NCI-H748 (cell line): ENCODE data around the gene BPIFA2.
"Not testable (repeated sequence)": the region's sequence is repeated elsewhere in the genome, so short reads cannot be mapped to it uniquely, and the experiment has no call there.

ENCODE experiments used
- DNase-seq: peaks from one replicate; lab custom pipeline; 2025; ENCODE audit not compliant: unreplicated experiment; lab: John Stamatoyannopoulos, UW

BPIFA2 gene

DNA sequence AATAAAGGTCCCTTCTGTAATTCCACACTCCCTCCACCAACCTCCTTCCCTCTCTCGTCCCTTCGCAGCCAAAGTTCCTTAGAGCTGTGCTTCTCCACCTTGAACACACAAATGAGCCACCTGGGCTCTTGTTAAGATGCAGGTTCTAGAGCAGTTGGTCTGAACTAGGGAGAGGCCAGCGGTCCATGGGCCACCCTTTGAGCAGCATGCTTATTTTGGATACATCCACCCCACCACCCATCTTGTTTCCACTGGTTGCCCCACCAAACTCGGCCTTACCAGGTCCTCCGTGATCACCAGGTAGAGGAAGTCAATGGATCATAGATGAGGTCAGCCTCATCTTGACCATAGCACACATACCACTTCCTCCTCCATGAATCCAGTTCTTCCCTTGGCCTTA is 7.3 kb upstream of the BPIFA2 start:
- DNase-seq: no peak

DNA sequence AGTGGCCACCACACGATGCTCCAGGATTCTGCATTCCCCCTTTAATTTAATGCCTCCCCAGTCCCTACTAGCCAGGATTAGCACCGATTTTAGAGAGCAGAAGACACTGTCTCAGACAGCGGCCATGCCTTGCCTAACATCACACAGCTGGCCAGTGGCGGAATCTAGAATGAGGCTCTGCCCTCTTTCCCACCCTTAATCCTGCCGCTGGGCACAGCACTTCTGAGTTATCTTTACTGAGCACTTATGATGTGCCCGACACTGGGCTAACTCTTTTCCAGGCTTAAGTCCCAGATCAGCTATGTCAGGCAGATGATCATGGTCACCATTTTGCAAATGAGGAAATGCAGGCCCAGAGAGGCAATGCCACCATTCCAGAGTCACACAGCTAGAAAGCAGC is 5.6 kb upstream of the BPIFA2 start:
- no peak for DNase-seq

DNA sequence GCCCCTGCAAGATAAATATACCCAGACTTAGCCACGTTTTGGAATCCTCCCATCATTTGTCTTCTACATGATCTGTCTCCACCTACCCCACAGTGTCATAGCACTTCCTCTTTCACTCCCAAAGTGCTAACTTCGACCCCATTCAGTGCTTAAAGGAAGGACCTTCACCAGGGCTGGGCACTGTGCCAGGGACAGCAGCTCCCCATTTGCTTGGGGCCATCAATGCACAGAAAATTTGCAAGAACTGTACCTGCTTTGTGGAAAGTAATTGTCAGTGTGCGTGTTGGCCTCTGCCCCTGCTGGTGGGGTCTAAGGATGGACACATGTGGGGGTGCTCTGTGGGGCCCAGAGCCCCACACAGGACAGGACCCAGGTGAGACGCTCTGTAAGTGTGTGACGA is 5.2 kb upstream of the BPIFA2 start:
- DNase-seq: no peak

DNA sequence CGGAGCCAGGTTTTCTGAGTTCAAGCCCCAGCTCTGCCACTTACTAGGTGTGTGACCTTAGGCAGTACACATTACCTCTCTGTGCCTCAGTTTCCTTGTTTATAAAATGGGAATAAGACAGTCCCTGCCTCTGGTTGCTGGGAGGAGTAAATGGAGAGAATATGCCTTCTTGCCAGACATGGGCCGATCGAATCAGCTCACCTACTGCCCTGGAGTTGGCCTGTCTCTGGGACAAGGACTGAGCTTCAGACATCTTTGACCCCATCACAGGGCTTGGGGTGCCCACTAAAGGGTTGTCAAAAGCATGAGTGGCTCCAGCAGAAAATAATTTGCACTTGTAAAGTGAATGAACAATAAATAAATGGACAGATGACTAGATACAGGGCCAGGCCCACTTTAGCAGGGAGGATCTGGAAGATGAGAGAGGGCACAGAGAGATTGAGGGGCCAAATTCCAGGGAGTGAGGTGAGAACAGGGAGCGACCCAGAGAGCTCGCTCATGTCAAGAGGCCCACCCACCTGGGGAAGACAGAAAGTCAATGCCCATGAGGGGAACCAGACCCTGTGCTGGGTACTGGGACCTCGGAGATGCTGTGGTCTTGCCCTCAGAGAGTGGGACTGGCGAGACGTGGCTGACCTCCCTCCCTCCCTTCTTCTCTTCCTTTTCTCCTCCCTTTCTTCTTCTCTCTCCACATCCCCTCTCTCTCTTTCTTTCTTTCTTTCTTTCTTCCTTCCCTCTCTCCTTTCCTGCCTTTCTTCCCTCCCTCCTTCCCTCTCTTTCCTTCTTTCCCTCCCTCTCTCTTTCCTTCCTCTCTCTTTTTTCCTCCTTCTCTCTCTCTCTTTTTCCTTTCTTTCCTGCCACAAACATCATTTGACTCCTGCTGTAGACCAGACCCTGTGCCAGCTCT is 3.9 kb upstream of the BPIFA2 start:
- no peak for DNase-seq

DNA sequence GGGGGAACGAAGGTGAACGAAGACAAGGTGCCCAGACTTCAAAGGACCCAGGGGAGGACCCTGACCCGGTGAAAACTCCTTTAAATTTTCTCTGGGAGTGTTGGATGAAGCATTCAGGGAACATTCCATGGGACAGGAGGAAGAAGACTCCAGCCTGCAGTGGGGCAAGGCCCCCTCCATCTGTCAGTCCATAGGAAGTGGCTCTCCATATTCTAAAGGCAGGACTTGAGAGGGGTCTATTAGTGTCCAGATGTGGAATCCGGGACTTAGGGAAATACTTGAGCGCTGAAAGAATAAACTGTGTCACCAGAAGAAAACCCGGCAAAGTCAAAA is 3.2 kb upstream of the BPIFA2 start:
- no peak for DNase-seq

DNA sequence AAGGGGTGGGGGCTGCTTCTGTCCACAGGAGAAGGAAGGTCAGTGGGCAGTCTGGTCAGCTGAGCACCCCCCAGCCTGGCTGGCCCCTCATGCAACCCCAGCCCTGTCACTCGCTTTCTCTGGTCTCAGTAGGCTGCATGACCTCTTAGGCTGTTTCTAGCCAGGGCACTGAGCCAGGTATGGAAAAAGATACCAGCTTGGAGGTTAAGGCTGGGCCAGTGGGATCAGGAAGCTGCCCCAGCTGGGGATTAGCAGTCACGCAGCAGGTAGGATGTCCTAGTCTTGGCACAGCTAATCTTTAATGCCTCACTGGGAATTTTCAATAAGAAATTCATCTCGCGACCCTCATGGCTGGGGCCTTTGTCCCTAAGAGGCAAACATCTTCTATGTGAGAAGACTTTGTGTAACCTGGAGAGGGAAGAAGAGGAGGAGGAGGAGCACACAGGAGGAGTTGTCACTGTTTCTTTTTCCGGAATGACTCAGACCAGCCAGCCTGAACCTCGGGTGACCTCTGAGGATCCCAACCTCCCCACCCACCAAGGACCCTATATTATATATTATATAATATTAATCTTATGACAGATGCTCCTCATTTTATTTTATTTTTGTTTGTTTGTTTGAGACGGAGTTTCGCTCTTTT is 2.4 kb upstream of the BPIFA2 start:
- no peak for DNase-seq

DNA sequence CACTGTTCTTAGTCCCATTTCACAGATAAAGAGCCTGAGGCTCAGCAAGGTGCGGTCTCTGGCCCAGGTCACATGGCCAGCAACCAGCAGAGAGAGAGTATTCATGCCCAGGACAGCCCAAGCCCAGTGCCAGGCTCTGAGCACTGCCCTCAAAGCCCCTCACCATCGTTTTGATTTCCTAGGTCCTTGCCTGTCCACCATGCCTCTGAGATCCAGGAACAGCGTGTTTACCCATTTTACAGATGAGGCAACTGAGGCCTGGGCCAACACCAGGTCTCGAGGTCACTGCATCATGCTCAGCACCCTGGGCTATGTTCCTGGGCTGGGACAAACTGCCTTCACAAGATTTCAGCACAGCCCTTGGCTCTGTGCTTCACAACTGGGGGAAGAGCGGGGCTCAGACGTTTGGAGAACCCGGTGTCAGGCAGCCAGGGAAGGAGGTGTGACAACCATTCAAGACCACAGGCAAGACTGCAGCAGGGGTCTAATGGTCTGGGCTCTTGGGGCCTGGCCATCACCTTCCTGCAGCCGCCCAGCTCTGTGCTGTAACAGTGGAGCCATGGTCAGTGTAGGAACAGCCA is 1.3 kb upstream of the BPIFA2 start:
- no peak for DNase-seq

DNA sequence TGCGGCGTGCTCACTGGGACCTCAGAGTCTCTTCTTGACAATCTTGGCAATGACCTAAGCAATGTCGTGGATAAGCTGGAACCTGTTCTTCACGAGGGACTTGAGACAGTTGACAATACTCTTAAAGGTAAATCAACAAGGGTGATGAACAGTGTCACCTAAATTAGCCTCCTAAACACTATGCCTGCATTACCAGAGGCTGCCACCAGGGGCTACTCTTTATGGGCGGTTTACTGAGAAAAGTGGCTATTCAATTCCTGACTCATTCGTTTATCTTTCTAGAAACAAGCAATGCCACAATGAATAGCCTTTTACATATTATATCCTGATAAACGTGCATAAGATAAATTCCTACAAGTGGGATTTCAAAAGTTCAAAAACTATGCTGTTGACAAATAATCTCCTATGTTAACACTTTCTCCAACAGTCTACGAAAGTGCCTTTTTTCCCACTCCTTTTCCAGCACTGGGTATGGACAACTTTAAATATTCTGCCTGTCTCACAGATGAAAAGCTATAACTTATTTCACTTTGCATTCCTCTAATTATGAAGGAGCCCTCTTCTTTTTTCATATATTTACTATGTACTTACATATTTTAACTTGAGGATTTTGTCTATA is 1.3 kb downstream of the BPIFA2 start:
- no peak for DNase-seq

DNA sequence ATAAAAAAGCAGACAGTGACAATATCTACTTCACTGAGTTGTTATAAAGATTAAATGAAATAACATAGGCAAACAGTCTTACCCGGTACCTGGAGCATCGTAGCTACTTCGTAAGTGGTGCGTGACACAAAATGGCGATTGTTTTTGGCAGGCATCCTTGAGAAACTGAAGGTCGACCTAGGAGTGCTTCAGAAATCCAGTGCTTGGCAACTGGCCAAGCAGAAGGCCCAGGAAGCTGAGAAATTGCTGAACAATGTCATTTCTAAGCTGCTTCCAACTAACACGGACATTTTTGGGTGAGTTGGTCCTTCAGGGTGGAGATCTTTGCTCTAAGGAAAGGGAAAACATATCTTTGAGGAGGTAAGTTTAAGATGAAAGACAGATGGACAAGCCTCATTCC is 4.8 kb downstream of the BPIFA2 start:
- DNase-seq: no peak

DNA sequence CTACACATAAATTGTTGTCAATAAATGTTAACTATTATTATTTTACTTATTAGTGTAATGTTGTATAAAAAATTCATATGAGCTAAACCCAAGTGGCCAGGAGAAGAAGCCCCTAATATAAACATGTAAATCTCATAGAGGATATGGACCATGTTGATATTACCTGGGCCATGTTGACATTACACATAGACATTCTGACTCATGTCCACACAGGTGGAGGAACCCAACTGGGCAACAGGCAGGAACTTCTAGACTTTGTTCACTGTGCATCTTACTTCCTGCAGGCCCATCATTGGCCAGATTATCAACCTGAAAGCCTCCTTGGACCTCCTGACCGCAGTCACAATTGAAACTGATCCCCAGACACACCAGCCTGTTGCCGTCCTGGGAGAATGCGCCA is 7.2 kb downstream of the BPIFA2 start:
- no peak for DNase-seq

DNA sequence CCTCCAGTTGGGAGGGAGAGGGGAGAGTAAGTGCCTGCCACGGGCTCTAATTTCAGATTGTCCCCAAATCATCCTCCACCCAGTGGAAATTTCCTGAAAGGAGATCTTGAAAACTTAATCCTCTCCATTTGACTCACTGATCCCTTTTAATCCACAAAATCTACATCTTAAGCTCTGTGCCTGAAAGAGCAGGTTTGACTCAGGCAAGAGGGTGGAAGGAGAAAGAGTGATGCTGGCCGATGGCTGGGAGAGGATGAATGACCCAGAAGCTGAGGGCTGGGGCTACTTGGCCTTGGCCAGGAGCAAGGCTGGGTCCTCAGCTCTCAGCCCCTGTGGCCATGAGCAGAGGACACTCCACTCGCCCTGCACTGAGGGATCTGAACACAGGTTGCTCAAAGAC is 8.1 kb downstream of the BPIFA2 start:
- no peak for DNase-seq

DNA sequence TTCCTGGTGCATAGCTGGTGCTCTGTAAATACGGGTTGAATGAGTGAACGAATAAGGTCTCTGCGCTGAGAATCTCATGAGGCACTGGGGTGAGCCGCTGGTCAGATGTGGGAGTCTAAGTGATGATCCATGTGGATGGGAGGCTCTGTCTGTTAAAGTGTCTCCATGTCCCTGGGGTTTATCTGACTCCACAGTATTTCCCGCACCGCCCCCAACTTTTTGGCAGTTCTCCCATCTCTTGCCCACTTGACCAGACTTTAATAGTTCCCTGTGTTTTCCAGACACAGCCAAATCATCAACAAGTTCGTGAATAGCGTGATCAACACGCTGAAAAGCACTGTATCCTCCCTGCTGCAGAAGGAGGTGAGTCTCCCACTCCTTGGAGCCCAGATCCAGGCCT is 9.9 kb downstream of the BPIFA2 start:
- DNase-seq: no peak

DNA sequence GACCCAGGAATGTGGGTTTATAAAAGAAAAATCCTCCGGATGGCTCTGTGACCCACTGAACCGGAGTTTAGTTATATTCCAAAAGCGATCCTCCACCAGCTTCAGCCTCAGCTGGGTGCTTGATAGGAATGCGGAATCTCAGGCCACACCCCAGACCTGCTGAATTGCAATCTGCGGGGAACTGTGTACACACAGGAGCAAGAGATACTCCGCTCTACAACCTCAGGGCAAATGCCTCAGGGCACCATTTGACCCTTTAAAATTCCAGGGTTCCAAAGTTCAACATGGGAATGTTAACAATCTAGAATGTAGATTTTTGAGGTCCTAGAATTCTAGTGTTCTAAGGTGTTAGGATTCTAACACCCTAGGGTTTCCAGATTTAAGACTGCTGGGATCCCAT is 10.8 kb downstream of the BPIFA2 start:
- peak; percentile 21 for DNase-seq

DNA sequence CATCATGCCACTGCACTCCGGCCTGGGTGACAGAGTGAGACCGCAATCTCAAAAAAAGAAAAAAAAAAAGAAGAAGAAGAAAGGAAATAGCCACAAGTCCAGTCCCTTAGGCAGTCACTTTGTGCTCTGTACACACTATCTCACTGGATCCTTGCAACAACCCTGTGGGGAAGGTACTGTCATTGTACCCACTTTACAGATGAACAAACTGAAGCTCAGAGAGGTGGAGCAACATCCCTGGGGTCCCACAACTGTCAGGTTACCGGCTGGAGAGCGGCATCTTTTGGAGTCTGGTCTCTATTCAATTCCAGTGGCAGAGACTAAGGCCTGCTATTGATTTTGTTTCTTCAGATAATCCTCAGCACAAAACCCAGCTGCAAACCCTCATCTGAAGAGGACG is 12.2 kb downstream of the BPIFA2 start:
- no peak for DNase-seq

DNA sequence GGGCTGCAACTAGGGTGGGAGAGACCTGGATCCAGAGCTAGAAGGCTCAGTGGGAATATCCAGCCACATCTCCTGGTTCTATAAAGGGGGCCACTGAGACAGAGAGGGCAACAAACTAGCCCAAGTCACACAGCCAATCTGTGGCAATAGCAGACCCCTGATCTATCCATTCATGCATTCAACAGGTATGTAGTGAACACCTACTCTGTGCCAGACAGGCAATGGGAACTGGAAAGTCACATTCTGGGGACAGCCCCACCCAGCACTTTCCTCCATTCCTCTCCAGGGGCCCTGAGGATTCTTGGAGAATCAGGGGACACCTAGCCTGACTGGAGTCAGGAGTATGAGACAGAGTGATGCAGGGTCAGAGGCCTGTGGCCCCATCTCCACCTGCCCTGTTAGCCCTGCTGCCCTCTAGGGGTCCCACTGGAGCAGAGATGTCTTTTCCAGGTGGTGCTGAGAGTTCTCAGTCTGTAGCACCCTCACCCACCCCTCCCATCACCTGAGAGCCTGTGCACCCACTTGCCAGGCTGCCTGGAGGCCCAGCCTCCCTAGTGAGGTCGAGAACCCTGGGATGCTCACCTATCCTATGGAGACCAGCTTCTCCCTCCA is 13.6 kb downstream of the BPIFA2 start:
- no peak for DNase-seq

DNA sequence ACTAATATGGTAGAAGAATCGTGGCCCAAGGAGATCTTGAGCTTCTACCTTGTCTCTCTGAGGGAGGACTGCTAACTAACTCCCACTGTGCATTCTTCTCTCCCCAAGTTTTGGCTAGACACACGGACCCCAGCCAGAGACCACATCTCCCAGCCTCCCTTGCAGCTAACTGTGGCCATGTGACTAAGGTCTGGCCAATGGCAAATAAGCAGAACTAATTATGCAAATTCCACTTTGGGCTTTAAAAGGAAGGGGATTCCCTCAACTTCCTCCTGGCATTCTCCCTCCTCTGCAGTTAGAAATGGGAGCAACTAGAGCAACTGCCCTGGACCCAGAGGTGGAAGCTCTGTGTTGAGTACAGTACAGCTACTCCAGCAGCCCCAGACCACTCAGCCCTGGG is 15.4 kb downstream of the BPIFA2 start:
- no peak for DNase-seq

DNA sequence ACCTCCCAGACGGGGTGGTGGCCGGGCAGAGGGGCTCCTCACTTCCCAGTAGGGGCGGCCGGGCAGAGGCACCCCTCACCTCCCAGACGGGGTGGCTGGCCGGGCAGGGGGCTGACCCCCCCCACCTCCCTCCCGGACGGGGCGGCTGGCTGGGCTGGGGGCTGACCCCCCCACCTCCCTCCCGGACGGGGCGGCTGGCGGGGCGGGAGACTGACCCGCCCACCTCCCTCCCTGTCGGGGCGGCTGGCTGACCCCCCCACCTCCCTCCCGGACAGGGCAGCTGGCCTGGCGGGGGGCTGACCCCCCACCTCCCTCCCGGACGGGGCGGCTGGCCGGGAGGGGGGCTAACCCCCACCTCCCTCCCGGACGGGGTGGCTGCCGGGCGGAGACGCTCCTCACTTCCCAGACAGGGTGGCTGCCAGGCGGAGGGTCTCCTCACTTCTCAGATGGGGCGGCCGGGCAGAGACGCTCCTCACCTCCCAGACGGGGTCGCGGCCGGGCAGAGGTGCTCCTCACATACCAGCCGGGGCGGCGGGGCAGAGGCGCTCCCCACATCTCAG is 17.2 kb downstream of the BPIFA2 start:
- DNase-seq: not testable (repeated sequence)

DNA sequence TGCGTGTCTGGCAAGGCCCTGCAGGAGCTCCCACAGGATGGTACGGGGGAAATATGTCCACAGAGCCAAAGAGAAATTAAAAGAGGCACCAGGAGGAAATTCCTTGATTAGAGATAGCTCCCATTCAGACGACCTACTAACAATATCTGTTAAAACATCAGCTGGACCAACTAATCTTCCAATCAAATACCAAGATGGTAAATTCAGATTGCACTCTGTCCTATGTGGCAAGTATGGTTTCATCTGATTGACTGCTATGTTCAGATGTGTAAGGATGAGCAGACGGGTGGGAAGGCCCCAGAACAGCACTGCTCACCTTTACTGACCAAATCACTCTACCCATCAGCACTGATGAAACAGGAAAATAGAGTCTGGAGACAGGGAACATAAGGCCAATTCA is 19.5 kb downstream of the BPIFA2 start:
- no peak for DNase-seq

DNA sequence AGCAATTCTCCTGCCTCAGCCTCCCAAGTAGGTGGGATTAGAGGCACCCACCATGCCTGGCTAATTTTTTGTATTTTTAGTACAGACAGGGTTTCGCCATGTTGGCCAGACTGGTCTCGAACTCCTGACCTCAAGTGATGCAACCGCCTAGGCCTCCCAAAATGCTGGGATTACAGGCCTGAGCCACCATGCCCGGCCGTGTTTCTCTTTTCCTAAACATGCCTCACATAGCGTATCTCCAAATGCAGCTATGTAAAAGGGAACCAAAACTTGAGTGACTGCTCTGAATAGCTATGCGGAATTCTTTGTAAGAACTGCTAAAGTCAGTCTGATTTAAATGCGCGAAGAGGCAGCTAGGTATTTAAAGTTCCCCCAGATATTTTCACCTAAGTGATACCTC is 20.5 kb downstream of the BPIFA2 start:
- DNase-seq: no peak

DNA sequence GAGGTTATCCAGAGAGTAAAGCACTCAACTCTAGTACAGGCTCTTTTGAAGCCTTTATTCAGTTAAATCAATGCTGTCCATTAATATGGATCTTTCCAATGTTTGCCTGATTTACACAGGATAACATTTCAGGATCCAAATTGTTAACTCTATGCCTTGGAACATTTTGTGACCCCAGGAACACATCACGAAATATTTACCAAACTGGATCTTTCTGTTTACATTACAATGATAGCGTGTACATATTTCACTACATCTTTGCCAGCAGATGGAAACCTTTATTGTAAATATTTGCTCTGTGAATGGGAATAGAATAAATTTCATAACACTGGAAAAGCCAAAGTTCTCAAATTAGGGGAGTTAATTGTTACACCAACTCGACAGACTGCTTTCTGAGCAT is 23.5 kb downstream of the BPIFA2 start:
- DNase-seq: peak; percentile 62

DNA sequence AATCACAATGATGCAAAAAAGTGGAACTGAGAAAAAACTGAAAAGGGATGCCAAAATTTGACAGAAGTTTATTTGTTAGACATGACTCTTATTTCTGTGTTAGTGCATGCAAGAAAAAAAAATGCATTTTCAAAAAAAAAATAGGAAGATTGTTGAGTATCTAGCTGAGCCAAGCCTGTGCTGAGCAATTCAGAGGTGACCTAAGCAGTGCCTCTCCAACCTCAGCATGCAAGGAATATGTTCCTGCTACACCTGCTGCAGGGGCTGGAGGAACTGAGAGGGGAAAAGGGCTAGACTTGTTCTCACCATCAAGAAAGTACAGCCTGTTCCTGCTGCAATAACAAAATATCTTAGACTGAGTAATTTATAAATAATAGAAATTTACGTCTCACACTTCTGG is 24.0 kb downstream of the BPIFA2 start:
- no peak for DNase-seq
